Activated naive CD4-positive, alpha-beta T cell treated with anti-CD3 and anti-CD28 coated beads for 36 hours (primary cell): ENCODE data around the gene CFAP74. TPM values are rescaled to one million over a fixed set of nuclear protein-coding genes. Genes with fewer than 3 reads are reported as not detected.

Source experiments
- CTCF ChIA-PET: fragments of 350-600 bp; sonication (Branson Sonifier 250); formaldehyde crosslinking; loops from one replicate; lab custom pipeline; 2021; ENCODE audit warnings: antibody characterized with exemption; lab: Charles Lee
- DNase-seq: peaks from one replicate; pipeline ENCODE4 v3.0.0-alpha.2; 2020
- H3K27ac Mint-ChIP-seq: one replicate; pipeline ENCODE4 v1.8.0; 2021; ENCODE audit warnings: mild to moderate bottlenecking, mixed read lengths
- H3K27me3 Mint-ChIP-seq: one replicate; pipeline ENCODE4 v1.8.0; 2021; ENCODE audit warnings: low read depth, mixed read lengths
- H3K36me3 Mint-ChIP-seq: one replicate; pipeline ENCODE4 v1.8.0; 2021; ENCODE audit warnings: low read depth, mixed read lengths
- H3K4me1 Mint-ChIP-seq: one replicate; pipeline ENCODE4 v1.8.0; 2021; ENCODE audit warnings: low read depth, mixed read lengths
- H3K4me3 Mint-ChIP-seq: one replicate; pipeline ENCODE4 v1.8.0; 2021; ENCODE audit warnings: mild to moderate bottlenecking, moderate library complexity, mixed read lengths
- H3K9me3 Mint-ChIP-seq: one replicate; pipeline ENCODE4 v1.8.0; 2021; ENCODE audit warnings: mixed read lengths
- intact Hi-C: fragments of 100-400 bp; cut with micrococcal nuclease; formaldehyde crosslinking; loops from one replicate; pipeline ENCODE4 v1.15.1; 2023
- total RNA-seq, 2 experiments: library from RNA; stranded (reverse); gene quantifications; one replicate each; pipeline ENCODE4 v1.2.3, GENCODE V29; 2021

CFAP74 gene
- total RNA-seq, 2 experiments from 2014 or later = not detected

DNA sequence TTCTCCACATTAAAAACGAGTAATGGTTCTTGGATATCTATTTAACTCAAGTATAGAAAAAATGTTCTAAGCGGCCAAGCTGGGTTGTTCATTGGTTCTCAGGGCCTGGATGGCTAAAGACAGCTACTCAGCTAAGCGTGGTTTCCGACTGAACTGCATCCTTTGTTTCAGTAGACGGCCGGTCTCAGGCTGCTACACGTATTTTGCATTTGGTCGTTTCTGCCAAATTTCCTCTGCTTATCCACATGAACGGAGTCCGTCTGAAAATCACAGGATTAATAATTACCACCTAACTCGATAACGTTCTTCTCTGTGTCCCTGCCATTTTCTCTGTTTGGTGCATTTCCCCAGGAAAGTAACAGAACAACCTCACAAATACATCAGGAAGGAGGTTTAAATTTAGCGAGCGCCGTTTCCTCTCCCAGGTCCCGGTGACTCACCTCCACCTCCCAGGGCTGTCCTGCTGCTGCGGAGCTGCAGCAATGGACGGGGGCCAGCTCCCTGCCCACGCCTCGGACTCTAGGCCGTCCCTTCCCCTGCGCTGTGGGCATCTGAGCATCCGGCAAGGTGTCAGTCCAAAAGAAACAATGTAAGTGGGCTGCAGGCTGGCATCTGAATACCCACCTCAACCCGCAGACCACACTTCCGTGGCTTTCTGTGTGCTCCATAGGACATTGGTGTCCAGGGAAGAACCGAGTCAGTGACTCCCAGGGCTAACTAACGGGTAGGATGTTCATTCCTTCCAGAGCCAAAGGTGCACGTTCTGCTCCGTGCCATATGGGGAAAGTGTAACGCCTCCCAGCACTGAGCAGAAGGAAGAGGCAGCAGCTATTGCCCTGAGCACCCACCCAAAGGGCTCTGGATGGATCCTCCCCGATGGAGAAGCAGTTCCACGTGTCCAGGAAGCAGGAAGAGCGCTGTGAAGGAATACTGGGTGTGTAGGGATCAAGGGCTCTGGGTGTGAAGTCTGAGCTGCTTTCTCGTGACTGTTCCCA is 11.5 kb upstream of the CFAP74 start:
- Mint-ChIP-seq H3K9me3 (no peaks in the 10 kb centered on the region), H3K27ac (no peak overlapping the region), H3K27me3 (peaks cover 40% of the 10 kb centered on the region), H3K36me3 (no peaks in the 10 kb centered on the region), H3K4me3 (no peak overlapping the region), H3K4me1 (peaks cover 5% of the 10 kb centered on the region)
- CTCF ChIA-PET = interaction anchor here (1.2 kb wide), 1 partner anchor 11 kb away, joined by 3 read pairs; the partner anchor contains the start of gene CFAP74
- intact Hi-C loops = no loop called here
- no peak for DNase-seq

DNA sequence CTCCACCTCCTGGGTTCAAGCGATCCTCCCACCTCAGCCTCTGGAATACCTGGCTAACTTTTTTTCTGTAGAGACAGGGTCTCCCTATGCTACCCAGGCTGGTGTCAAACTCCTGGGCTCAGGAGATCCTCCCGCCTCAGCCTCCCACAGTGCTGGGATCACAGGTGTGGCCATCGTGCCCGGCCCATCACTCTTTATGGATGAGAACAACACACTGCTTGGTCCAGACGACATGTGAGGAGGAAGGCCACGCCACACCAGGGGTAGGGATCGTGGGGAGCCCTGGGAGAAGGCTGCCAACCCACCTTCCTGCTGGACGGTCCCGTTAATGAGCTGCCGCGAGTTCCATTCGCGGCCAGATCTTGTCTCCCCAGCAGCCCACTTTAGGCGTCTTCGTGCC is 10.6 kb upstream of the CFAP74 start:
- H3K27ac Mint-ChIP-seq = no peak overlapping the region
- peaks cover 5% of the 10 kb centered on the region for H3K4me1 Mint-ChIP-seq
- H3K9me3 Mint-ChIP-seq = no peaks in the 10 kb centered on the region
- no peak for DNase-seq
- CTCF ChIA-PET = interaction anchor here (1.2 kb wide), 1 partner anchor 10 kb away, joined by 3 read pairs; the partner anchor contains the start of gene CFAP74
- H3K4me3 Mint-ChIP-seq = no peak overlapping the region
- intact Hi-C loops = no loop called here
- H3K27me3 Mint-ChIP-seq = peaks cover 36% of the 10 kb centered on the region
- H3K36me3 Mint-ChIP-seq = no peaks in the 10 kb centered on the region

DNA sequence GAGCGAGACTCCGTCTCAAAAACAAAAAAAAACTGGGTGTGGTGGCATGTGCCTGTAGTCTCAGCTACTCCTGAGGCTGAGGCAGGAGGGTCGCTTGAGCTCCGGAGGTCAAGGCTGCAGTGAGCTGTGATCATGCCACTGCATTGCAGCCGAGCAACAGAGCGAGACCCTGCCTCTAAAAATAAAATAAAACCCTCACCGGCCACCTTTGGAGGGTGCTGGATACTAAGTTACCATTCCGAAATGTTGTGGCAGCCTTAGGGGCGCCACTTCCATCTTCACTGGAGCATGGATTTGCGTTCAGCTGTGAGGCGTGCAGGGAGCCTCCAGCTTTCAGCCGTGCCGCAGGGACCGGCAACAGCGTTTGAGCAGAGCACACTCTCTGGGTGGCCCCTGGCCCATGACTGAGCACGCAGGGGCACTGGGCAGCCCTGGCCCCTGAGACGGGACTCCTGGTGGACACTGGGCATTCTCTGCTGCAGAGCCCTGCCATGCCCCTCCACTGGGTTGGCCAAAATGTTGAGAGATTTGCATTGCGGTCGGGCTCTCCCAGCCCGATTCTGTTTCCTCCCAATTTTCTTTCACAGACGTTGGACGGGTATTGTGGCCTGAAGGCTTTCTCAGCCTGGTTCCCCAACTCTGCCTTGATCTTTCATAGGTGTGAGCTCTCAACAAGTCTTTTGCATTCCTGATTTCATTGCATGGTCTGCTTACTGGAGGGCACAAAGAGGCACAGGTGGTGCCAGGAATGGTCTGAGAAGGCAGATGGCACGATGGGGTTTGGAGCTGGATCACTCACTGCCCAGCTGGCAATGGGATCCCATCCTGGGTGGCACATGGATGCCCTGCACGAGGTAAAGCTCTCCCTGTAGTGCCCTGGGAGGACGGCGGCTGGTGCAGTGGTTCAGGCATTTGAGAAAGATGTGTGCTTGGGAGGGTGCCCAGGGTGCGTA is 5.8 kb upstream of the CFAP74 start:
- DNase-seq = no peak
- Mint-ChIP-seq H3K27ac (no peak overlapping the region), H3K9me3 (no peaks in the 10 kb centered on the region), H3K27me3 (peaks cover 15% of the 10 kb centered on the region), H3K4me3 (no peak overlapping the region), H3K4me1 (no peaks in the 10 kb centered on the region), H3K36me3 (no peaks in the 10 kb centered on the region)
- intact Hi-C loops = no loop called here
- CTCF ChIA-PET = interaction anchor here (0.7 kb wide), 1 partner anchor 576 kb away, joined by 3 read pairs; no protein-coding TSS in a partner anchor

DNA sequence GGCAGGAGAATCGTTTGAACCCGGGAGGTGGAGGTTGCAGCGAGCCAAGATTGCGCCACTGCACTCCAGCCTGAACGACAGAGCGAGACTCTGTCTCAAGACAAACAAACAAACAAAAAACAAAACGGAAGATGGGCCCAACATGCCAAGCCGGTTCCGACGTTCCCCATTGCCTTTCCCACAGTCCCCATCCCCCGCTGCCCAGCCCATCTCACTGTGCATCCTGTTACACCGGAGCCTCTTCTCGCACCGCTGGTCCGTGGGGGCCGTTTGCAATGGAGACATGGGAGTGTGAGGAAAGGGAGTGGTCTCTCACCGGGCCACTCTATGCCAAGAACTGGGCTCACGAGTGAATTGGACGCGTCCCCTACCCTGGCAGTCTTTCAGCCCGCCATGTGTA is 1.3 kb upstream of the CFAP74 start:
- CTCF ChIA-PET = interaction anchor here (1.4 kb wide), 1 partner anchor 44 kb away, joined by 3 read pairs; no protein-coding TSS in a partner anchor
- H3K4me3 Mint-ChIP-seq = no peak overlapping the region

DNA sequence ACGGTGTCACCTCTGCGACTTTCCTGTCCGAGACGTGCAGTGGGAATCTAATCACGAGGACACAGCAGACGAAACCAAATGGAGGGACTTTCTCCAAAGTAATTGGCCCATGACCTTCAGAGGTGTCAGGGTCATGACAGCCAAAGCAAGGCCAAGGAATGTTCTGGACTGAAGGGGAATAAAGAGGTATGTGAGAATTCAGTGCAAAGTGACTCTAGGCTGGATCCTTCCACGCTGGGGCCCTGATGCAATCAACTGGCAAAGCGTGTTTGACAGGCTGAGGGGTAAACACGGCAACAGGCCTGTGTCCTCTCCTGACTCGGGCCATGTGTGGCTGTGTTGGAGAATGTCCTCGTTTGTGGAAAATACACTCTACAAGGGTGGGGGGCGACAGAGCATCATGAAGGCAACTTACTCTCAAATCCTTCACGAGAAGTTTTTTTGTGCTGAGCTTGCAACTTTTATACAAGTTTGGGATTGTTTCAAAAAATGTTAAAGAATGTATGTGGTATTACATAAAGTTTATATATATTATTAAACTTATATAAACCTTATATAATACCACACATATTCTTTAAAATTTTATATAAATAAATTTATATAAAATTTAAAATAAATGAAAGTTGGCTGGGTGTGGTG is 1.7 kb downstream of the CFAP74 start:
- DNase-seq = no peak
- CTCF ChIA-PET = interaction anchor here (0.9 kb wide), 1 partner anchor 43 kb away, joined by 3 read pairs; no protein-coding TSS in a partner anchor
- Mint-ChIP-seq H3K9me3 (no peaks in the 10 kb centered on the region), H3K4me1 (peaks cover 2% of the 10 kb centered on the region), H3K27ac (no peak overlapping the region), H3K4me3 (no peak overlapping the region), H3K36me3 (no peaks in the 10 kb centered on the region), H3K27me3 (peaks cover 43% of the 10 kb centered on the region)
- intact Hi-C loops = no loop called here

More for the DNA sequence above, 1.3 kb upstream of the CFAP74 start:
- intact Hi-C loops = no loop called here
- H3K36me3 Mint-ChIP-seq = no peaks in the 10 kb centered on the region
- no peak for DNase-seq
- no peaks in the 10 kb centered on the region for H3K9me3 Mint-ChIP-seq
- H3K27me3 Mint-ChIP-seq = peaks cover 35% of the 10 kb centered on the region
- no peak overlapping the region for H3K27ac Mint-ChIP-seq
- H3K4me1 Mint-ChIP-seq = peaks cover 2% of the 10 kb centered on the region

DNA sequence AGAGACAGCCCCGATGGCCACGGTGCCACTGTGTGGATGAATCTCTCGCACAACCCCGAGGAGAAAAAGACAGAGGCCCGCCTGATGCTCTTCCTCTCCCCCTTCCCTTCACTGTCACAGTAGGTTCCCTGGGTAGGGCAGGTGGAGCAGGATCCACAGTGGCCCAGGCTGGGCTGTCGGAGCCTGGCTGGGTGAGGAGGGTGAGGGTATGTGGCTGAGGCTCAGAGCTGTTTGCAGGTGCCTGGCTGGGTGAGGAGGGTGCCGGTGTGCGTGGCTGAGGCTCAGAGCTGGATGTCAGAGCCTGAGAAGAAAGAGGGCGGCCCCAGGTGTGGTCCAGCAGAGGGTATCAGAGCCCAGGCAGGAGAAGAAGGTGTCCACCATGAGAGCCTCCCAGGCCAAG is 2.7 kb downstream of the CFAP74 start:
- Mint-ChIP-seq H3K27me3 (peaks cover 45% of the 10 kb centered on the region), H3K36me3 (no peaks in the 10 kb centered on the region), H3K4me1 (peaks cover 7% of the 10 kb centered on the region), H3K27ac (no peak overlapping the region), H3K4me3 (no peak overlapping the region), H3K9me3 (no peaks in the 10 kb centered on the region)
- CTCF ChIA-PET = no interaction called here
- intact Hi-C loops = no loop called here
- no peak for DNase-seq

DNA sequence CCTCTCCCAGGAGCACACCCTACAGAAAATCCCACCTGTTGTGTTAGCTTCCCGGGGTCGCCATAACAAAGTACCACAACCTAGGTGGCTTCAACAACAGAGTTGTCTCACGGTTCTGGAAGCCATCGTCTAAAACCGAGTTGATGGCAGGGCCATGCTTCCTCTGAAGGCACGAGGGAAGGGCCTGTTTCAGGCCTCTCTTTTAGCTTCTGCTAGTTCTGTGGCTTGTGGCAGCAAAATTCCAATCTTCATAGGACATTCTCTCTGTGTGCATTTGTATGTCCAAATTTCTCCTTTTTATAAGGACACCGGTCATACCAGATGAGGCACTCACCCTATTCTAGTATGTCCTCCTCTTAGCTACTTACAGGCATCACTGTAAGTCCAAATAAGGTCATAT is 3.2 kb downstream of the CFAP74 start:
- CTCF ChIA-PET = no interaction called here
- intact Hi-C loops = no loop called here
- Mint-ChIP-seq H3K27me3 (peaks cover 45% of the 10 kb centered on the region), H3K4me1 (peaks cover 7% of the 10 kb centered on the region), H3K27ac (no peak overlapping the region), H3K36me3 (no peaks in the 10 kb centered on the region), H3K9me3 (no peaks in the 10 kb centered on the region), H3K4me3 (no peak overlapping the region)
- DNase-seq = no peak

DNA sequence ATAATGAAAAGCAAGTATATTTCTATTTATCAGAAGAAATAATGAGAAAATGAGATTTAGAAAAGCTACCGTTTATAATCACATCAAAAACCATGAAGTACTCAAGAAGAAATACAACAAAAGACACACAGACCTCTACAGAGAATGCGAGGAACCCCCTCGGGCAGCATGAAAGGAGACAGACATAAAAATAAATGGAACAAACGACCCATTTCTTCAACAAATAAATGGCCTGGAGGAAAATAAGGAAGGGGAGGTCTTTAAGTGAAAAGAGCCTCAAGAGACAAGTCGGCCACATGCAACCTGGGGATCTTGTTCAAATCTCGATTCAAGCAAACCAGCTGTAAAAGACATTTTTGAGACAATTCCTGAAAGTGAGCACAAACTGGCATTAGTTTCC is 6.0 kb downstream of the CFAP74 start:
- intact Hi-C loops = no loop called here
- Mint-ChIP-seq H3K4me1 (peaks cover 10% of the 10 kb centered on the region), H3K9me3 (no peaks in the 10 kb centered on the region), H3K27ac (no peak overlapping the region), H3K27me3 (peaks cover 28% of the 10 kb centered on the region), H3K36me3 (no peaks in the 10 kb centered on the region), H3K4me3 (no peak overlapping the region)
- no peak for DNase-seq
- CTCF ChIA-PET = no interaction called here

DNA sequence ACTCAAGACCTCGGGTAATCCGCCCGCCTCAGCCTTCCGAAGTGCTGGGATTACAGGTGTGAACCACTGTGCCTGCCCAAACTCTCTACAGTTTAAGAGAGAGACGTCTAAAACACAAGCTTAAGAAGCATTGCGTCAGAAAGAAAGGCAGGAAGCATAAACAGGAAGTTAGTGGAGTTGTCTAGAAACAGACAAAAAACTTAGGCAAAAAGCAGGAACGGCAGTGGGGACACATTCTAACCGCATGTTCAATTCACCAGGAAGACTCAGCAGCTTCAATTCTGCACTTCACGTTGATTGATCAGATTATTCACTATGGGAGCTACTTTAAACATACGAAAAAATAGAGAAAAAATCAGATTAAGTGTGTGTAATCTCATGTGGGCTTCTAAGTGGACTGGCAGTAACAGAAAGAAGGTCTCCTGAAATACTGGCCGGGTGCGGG is 7.4 kb downstream of the CFAP74 start:
- peaks cover 22% of the 10 kb centered on the region for H3K27me3 Mint-ChIP-seq
- CTCF ChIA-PET = interaction anchor here (1.5 kb wide), 1 partner anchor 48 kb away, joined by 4 read pairs; no protein-coding TSS in a partner anchor
- no peaks in the 10 kb centered on the region for H3K36me3 Mint-ChIP-seq
- no peak overlapping the region for H3K27ac Mint-ChIP-seq
- no peaks in the 10 kb centered on the region for H3K9me3 Mint-ChIP-seq
- no peak overlapping the region for H3K4me3 Mint-ChIP-seq
- intact Hi-C loops = no loop called here
- DNase-seq = no peak
- peaks cover 10% of the 10 kb centered on the region for H3K4me1 Mint-ChIP-seq

DNA sequence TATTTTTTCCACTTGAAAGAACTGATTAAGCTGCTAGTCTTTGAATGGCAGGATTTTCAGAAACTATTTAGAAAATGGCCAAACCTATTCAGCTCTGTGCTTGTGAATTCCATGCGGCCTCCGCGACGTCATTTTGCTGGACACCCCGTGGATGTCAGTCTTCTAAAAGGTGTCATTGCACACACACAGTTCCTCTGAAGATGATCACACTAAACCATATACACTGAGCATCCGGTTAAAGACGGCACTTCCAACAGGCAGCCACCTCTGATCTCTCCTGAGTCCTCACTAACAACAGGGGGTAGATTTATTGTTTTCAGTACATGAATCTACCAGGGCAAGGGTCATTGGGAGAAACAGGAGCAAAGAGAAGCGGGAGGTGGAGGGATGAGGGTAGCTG is 9.1 kb downstream of the CFAP74 start:
- Mint-ChIP-seq H3K36me3 (no peaks in the 10 kb centered on the region), H3K27me3 (peaks cover 18% of the 10 kb centered on the region), H3K4me3 (no peak overlapping the region), H3K27ac (no peak overlapping the region), H3K9me3 (no peaks in the 10 kb centered on the region), H3K4me1 (peaks cover 10% of the 10 kb centered on the region)
- CTCF ChIA-PET = no interaction called here
- no peak for DNase-seq
- intact Hi-C loops = no loop called here

DNA sequence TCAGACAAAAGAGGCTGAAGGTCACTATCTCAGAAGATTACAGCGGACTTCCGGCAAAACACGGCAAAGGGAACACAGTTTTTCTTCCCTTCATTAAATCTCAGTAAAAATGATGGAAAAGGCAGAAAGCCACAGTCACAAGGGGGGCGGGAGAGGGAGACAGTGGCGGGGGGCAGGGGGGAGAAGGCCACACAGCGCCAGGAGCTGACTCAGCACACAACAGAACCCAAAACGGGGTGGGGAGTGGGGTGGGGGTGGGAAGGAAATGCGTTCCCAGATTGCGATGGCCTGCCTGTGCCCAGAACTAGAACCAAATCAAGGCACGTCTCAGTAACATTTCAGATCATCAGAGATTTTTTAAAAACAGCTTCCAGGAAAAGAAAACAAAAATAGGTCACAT is 13.4 kb downstream of the CFAP74 start:
- no peaks in the 10 kb centered on the region for H3K9me3 Mint-ChIP-seq

More for the DNA sequence above, 13.4 kb downstream of the CFAP74 start:
- intact Hi-C loops = no loop called here
- CTCF ChIA-PET = no interaction called here
- H3K4me3 Mint-ChIP-seq = no peak overlapping the region
- no peaks in the 10 kb centered on the region for H3K36me3 Mint-ChIP-seq
- H3K27me3 Mint-ChIP-seq = peaks cover 6% of the 10 kb centered on the region
- no peak overlapping the region for H3K27ac Mint-ChIP-seq
- DNase-seq = no peak
- peaks cover 10% of the 10 kb centered on the region for H3K4me1 Mint-ChIP-seq
